Stimulated activated CD8-positive, alpha-beta memory T cell treated with anti-CD3 and anti-CD28 coated beads, Interleukin-4, amount 100 ng/mL, for 1 hour (primary cell): ENCODE results near the gene NELL1.

Experiments used
- DNase-seq, 2 donors: peaks; one replicate each; pipeline ENCODE4 v3.0.0-alpha.2; 2020; ENCODE audit warnings: low read depth in 2 of 2, low spot score in 1 of 2

NELL1 gene

DNA sequence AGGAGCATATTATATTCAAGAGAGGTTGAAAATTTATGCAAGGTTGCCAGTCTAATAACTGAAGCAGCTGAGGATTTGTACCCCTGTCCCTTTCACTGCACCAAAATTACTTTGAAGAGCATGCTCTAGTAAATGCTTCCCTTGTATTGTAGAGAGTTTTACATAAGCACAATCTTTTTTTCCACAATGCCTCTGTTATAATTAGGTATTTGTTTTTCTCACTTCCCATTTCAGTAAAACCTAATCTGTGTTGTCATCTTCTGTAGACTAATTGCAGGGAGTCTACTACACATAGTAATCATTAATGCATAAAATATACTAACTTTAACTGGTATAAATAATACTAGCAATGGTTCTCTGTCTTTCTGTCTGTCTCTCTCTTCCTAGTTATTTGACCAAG is 805.1 kb downstream of the NELL1 start:
- DNase-seq = no peak

DNA sequence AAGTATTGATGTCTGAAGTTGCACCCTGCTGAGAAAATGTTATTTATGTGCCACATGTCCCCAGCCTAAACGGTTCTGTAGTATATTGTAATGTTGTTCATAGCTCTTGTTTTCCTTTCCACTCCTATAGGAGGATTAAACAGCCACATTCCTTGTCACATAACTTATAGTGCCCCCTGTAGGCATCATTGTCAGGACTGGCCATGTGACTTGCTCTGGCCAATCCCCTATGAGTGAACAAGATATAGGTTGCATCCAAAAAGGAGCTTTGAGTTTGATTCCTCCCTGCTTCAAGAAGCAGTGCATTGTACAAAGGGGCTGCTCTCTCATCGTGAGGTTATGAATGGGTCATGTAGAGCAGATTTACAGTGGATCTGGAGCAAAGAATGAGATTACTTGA is 805.9 kb downstream of the NELL1 start:
- DNase-seq = no peak

DNA sequence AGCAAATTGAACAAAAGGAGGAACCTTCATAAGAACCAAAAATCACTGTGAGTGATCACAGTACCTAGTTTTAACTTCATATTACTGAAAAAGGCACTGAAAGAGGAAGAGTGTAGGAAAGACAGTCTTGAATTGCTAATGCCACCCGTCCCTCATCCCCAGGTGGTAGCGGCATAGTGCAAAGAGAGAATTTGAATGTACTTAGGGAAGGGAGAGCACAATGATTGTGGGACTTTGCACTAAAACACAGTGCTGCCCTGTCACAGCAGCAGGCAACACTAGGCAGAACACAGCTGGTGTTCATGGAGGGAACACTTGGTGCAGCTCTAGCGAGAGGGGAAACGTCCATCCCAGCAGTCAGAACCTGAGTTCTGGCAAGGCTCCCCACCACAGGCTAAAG is 807.2 kb downstream of the NELL1 start:
- no peak for DNase-seq

DNA sequence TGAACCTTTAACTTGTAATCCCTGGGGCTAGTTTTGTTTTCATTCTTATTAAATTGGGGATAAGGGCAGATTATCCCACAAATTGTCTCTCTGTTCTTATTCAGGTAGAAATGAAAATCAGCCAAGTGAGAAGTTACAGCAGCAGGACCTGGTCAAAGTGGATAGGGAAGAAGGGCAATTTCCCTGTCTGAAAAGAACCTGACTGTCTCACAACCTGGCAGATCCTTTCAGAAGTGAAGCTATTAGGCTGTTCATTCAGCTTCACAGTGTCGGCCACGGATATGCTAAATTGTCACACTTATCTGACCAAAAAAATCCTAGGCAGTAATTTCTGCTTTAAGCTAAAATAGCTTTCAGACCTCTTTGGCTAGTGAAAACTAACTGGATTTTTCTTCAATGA is 810.9 kb downstream of the NELL1 start:
- no peak for DNase-seq

DNA sequence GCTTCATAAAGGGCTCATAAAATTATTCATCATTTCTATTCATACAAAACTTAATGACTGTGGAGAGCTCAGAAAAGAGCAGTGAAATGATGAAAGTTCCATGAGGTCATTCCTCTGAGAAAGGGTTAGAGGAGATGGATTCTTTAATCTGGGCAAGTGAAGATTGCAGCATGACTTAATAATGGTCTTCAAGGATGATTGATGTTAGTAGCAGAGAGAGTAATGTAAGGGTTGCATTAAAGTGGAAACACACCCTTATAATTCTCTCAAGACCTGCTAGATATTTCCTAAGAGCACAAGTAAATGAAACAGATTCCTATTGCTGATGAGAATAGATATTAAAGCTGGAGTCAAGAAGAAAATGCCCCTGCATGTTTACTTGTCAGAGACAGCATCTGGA is 811.9 kb downstream of the NELL1 start:
- no peak for DNase-seq

DNA sequence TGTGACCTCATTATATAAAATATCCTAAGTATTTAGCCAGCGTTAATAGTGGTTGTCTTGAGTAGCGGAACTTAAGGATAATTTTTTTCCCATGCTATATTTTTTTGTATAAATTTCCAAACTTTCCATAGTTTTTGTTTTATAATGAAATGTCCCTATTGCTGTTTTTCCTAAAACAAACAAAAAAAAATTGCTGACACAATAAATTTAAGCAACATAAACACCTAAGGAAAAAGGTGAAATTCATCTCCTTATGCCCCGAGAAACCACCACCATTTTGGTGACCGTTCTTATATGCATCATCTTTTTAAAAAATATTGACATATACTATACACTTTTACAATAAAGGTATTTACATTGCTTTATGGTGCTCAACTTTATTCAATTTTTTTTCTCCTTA is 814.7 kb downstream of the NELL1 start:
- DNase-seq = no peak

DNA sequence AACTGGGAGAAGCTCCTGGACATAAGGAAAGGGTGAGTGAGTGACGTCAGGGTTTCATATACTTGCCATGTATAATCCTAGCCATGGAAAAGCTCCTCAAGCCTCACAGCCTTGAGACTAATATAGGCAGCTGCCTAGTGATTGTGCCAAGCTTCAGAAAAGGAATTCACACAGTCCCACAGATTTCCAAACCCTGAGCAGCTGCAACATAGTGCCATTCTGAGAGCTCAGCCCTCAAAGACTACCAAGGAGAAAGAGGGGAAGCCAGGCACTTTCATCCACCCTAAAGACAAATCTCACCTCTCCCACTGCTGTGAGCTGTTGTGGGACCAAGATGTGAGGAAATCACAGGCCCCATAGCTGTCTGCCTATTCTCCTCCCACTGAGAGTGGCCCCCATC is 815.6 kb downstream of the NELL1 start:
- no peak for DNase-seq

DNA sequence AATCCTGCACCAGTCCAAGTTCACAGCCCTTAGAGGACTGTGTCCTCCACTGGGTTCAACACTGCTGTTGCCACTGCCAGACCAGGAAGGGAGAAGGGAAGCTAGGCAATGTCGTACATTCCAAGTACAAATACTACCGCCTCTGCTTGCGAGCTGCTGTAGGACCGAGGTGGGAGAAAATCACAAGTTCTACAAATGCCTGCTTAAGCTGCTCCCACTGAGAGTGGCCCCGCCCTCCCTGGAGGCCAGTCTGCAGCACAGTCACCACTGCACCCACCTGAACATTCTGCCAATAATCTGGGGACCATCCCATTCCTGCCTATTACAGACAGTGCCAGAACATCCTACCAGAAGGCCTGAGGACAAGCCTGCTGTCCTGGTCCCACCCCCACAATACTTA is 816.0 kb downstream of the NELL1 start:
- no peak for DNase-seq

DNA sequence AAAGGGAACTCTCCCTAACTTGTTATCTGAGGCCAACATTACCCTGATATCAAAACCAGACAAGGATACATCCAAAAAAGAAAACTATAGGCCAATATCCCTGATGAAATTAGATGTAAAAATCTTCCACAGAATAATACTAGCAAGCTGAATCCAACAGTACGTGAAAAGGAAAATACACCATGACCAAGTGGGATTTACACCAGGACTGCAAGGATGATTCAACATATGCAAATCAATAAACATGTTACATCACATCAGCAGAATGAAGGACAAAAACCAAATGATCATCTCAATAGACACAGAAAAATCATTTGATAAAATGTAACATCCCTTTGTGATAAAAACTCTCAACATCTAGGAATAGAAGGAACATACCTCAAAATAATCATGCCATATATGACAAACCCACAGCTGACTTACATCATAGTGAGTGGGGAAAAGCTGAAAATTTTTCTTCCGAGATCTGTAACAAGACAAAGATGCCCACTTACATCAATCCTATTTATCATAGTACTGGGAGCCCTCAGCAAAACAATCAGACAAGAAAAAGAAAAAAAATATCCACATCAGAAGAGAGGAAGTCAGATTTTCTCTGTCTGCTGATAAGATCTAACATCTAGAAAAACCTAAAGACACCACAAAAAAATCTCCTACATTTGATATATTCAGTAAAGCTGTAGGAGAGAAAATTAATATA is 820.2 kb downstream of the NELL1 start:
- no peak for DNase-seq

DNA sequence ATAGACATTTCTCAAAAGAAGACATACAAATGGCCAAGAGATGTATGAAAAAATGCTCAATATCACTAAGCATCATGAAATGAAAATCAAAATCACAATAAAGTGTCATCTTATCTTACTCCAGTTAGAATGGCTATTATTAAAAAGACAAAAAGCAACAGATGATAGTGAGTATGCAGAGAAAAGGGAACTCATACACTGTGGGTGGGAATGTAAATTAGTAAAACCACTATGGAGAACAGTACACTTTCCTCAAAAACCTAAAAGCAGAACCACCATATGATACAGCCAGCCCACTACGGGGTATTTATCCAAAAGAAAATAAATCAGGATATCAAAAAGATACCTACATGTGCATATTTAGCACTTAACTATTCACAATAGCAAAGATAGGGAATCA is 823.5 kb downstream of the NELL1 start:
- no peak for DNase-seq

DNA sequence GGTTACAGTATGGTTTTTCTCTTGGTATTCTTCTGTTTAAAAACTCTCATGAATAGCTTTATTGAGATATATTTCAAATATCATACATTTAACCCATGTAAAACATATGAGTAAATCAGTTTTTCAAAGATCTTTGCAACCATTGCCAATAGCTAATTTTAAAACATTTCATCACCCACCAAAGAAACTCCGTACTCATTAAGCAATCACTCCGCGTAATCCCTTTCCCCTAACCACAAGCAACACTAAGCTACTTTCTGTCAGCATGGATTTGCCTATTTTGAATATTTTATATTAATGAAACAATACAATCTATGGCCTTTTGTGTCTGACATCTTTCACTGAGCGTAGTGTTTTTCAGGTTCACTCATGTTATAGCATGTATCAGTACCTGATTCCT is 825.6 kb downstream of the NELL1 start:
- no peak for DNase-seq

DNA sequence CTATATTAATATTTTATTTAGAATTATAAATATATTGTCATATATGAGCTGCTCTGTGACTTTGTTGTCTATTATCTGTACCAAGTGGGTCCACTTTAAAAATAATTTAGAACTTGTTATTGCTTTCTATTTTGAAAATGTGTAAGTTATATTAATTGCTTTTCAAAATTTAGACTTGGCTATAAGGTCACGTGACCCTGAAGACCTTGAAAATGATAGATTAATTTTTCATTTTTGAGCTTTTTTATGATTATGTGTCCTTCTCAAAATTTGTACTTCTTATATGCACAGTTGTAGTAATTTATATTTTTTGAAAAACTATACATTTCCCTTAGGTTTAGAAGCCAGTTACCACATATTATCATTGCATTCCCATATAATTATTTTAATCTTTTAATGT is 826.5 kb downstream of the NELL1 start:
- no peak for DNase-seq

DNA sequence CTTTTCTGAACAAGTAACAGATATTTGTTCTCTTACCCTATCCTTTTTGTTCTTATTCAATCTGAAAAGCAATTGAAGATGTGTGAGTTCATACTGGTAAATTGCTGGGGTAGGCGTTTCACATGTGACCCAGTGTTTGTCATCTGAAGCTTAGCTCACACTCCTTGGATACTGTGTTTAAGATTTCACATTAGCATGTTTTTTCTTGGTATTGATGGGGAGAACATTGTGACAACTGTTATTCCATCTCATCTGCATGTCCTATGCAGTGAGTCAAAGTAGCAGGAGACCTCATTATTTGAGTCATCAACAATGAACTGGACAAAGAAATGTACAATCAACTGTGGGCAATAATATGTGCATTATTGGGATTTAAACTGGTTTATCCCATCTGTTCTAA is 831.9 kb downstream of the NELL1 start:
- no peak for DNase-seq

DNA sequence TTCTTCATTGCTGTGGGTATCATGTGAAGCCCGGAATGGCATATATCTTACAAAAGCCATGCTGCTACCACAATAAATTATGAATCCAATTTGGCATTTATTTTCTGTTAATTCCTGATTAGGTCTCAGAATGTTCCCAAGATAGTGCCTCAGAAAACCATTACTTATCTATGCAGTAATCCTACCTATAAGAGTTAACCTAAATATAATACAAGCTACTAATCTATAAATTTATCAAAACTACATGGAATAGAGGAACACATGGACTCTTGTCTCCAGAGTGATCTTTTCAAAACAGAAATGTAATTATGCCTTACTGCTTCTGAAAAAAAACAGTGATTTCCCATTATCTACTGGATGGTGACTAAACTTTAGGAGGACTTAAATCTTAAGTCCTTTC is 835.7 kb downstream of the NELL1 start:
- DNase-seq = no peak

DNA sequence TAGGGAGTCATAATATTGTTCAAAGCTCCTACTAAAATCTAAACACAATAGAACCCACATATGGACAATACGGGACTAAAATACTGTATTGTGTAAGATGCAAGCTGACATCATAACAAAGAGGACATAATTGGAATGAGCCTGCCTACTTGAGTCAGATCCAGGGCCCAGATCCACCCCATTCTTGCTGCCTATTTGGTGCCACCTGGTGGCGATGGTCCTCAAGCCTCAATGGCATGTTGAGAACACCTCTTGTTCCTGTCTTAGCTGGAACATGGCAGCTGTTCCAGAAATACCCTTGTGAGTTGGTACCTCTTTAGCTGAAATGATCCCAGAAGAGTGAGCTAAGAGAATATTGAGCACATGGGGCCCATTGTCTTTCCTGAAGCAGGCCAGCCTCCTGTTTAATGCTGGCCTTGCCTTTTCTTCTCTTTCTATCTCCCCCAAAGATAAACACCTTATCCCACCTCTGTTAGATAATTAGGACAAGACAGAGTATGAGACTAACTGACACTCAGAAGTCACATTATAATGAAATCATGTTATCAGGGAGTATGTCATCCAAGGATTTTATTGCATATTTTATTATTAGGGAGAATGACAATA is 842.6 kb downstream of the NELL1 start:
- DNase-seq = no peak

DNA sequence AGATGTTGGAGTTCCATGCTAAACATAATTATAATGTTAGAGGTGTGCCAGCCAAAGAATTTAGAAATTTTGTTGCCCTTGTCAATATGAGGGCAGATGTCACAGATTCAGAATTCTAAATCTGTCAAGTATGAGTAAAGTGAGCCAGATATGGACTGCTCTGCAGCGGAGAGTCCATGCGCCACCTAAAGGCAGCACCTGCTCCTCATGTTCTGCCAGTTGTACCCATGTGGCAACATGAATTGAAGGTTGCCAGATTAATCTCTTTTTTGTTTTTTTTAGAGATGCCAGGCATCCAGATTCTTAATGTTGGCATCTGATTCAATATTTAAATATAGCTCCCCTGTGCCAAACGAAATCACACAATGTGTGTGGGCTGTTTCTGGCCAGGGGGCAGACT is 844.9 kb downstream of the NELL1 start:
- no peak for DNase-seq

DNA sequence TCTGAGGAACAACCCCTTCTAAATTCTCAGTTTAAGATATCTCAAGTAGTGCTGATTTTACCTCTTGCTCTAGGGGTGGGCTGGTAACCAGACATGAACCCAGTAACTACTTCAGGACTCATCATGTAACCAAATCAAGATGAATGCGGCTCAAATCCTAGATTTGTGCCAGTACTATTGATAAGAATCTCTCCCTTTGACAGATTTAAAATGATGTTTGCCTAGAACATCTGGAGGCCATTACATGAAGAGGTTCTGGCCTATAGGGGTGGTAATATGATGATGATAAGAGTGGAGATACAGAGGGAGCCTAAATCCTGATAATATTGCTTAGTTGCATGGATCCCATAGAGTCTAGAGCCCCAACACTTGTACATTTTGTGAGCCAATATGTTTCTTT is 850.9 kb downstream of the NELL1 start:
- DNase-seq = no peak

DNA sequence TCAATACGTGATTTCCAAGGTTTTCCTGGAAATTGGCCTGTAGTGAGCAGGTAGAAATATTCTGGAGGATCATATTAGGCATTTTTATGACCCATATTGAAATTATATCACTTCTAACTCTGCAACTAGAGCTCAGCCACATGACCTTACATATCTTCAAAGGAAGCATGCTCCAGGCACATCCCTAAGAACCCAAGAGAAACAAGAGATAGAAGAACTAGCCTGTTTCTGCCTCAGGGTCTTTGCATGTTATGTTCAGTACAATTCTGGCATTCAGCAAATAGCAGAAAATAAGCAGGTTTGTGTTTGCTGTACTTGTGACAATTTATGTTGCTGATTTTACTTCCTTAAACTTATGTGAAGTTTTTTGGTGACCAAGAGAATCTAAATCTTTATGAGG is 859.8 kb downstream of the NELL1 start:
- DNase-seq = no peak

DNA sequence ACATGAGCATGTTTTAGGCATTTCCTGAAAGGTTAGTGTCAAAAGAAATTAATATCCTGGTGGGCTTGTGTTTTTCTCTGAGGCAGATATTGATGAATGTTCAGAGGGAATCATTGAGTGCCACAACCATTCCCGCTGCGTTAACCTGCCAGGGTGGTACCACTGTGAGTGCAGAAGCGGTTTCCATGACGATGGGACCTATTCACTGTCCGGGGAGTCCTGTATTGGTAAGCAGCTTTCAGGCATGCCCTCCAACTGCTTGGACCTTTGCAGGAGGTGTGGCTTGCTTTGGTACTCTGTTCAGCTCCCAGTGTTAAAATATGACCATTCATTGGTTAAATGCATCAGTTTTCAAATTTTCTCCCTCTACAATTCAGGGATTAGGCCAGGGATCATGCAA is 864.9 kb downstream of the NELL1 start:
- DNase-seq = no peak

DNA sequence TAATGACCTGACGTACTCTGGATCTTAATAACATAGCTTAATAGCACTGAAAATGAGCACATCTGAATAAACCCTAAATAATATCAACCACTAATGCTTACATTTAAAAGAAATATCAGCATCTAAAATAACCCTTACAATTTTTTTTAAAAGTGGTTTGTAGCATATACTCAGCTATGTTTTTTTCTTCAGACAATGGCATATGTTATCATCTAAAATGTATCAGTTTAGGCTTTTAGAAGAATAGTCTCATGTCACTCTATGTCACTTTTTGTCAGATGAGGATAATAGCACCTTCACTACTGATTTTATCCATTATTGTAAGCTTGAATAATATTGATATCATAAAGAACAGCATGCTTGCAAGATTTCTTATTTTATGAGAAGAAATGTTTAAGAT is 868.6 kb downstream of the NELL1 start:
- DNase-seq = no peak

DNA sequence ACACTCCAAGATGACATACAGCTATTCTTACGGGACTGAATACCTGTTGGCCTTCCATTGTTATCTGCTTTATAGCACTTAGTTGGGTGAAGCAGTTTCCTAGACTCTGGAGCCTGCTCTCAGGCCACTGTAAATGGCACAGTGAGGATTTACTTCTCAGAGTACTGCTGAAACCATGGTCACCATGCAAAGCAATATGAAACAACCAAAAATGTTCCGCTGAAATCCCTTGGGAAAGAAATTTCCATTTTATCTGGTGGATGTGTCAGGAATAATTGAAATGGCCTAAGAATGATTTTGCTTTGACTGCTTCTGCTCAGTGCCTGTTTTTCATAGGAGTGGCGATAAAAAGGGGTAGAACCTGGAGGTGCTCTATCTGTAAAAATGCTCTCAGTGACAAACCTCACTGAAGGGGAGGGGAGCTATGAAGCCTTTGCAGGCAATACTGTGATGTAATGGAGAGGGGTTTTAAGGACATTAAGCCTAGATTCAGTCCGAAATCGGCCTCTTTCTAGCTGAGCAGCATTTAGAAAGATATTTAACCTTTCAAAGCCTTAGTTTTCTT is 871.9 kb downstream of the NELL1 start:
- no peak for DNase-seq

DNA sequence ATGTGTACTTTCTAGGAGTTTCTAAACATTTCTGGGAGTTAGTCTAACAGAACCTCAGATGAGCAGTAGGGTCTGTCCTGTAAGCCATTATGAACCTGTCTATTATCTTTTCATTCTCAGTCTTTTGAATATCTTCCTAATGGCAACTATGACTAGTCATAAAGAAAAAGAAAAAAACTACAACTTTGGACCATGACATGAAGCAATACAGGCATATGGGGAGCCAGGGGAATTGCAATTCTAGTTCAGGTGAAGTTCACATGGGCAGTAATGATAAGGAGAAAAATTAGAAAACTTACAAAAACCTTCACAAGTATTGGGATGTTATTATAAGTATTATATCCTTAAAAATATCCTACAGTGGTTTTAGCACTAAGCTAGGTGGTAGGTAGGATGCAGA is 874.5 kb downstream of the NELL1 start:
- DNase-seq = no peak

DNA sequence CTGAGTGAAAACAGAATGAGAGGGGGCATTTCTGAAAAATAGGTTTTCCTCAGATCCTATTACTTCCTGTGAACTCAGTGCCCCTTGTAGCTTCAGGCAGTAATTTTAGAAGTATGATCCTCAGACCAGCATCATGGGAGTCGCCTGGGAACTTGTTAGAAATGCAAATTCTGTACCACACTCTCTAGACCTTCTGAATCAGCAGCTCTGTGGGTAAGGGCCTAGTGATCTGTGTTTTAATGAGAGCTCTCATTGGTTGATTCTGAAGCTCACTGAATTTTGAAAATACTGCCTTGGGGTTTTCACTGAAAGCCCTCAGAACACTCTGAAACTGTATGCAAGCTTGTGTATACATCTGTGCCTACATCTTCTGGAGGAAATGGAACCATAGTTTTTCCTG is 876.3 kb downstream of the NELL1 start:
- no peak for DNase-seq
